Uterus (tissue), 2 donors: ENCODE results near the gene EML1.

Experiments used
- POLR2A ChIP-seq, 2 donors: fragments of 450-650 bp; IDR thresholded peaks; one replicate each; pipeline ENCODE4 v1.6.1; 2016; ENCODE audit warnings: antibody characterized with exemption in 2 of 2, mild to moderate bottlenecking in 1 of 2, moderate library complexity in 1 of 2
- TF ChIP-seq, protein P1 (sequence below), 4 experiments: fragments of 200-600 bp in 2 of 4; fragments of 450-650 bp in 2 of 4; sonication (generic) in 2 of 4; IDR thresholded peaks; one replicate each; pipeline ENCODE4 v1.5.1; 2016 to 2019; ENCODE audit warnings: antibody characterized with exemption in 4 of 4, mild to moderate bottlenecking in 2 of 4, moderate library complexity in 1 of 4

DNA sequence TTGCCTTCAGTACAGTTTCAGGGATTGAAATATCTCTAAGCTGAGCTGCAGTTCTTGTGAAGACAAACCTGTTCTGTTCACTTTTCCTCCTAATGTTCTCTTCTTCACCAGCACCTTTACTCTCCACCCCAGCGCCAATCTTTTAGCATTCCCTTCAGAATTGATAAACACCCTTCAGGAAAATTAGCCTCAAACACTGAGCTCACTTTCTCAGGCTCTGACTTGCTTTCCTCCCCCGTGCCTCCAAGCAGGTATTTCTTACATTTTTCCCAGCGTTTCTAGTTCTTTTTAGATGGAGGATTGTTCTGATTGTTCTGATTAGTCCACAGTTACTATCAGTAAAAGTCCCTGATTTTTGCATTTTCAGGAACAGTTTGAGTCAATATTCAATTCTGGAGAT is 183.5 kb downstream of the EML1 start:
- TF ChIP-seq, protein P1, sequence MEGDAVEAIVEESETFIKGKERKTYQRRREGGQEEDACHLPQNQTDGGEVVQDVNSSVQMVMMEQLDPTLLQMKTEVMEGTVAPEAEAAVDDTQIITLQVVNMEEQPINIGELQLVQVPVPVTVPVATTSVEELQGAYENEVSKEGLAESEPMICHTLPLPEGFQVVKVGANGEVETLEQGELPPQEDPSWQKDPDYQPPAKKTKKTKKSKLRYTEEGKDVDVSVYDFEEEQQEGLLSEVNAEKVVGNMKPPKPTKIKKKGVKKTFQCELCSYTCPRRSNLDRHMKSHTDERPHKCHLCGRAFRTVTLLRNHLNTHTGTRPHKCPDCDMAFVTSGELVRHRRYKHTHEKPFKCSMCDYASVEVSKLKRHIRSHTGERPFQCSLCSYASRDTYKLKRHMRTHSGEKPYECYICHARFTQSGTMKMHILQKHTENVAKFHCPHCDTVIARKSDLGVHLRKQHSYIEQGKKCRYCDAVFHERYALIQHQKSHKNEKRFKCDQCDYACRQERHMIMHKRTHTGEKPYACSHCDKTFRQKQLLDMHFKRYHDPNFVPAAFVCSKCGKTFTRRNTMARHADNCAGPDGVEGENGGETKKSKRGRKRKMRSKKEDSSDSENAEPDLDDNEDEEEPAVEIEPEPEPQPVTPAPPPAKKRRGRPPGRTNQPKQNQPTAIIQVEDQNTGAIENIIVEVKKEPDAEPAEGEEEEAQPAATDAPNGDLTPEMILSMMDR (IDR thresholded peaks at IDR 0.05) = no peak
- TF ChIP-seq POLR2A (IDR thresholded peaks at IDR 0.05) = no peak
